Stimulated activated naive B cell treated with anti-CD40 and anti-IgM and Interleukin-4, amounts not matched to agents 10 μg/mL and 1 μg/mL and 100 μg/mL, for 72 hours (primary cell): Measurements from ENCODE around the gene MUSK.

Experiments
- ATAC-seq, 2 donors: fragments of 150-1000 bp; cut with Tn5 transposase; replicated peaks; 2 replicates each; pipeline ENCODE4 v1.10.0; 2021; ENCODE audit warnings: moderate library complexity in 1 of 2
- DNase-seq: peaks from one replicate; pipeline ENCODE4 v3.0.0; 2021
- H3K27ac Mint-ChIP-seq: one replicate; pipeline ENCODE4 v1.8.0; 2022; ENCODE audit warnings: mild to moderate bottlenecking, mixed read lengths
- H3K27me3 Mint-ChIP-seq, 2 donors: one replicate each; pipeline ENCODE4 v1.8.0; 2022; ENCODE audit warnings: mixed read lengths in 2 of 2
- H3K36me3 Mint-ChIP-seq, 2 donors: one replicate each; pipeline ENCODE4 v1.8.0; 2022; ENCODE audit warnings: mixed read lengths in 2 of 2, mild to moderate bottlenecking in 1 of 2
- H3K4me1 Mint-ChIP-seq, 2 donors: one replicate each; pipeline ENCODE4 v1.8.0; 2022; ENCODE audit warnings: mixed read lengths in 2 of 2, mild to moderate bottlenecking in 1 of 2
- H3K4me3 Mint-ChIP-seq, 2 donors: one replicate each; pipeline ENCODE4 v1.8.0; 2022; ENCODE audit warnings: mild to moderate bottlenecking in 2 of 2, mixed read lengths in 2 of 2, moderate library complexity in 1 of 2
- H3K9me3 Mint-ChIP-seq, 2 donors: one replicate each; pipeline ENCODE4 v1.8.0; 2022; ENCODE audit warnings: mixed read lengths in 2 of 2, mild to moderate bottlenecking in 1 of 2

Gene MUSK

DNA sequence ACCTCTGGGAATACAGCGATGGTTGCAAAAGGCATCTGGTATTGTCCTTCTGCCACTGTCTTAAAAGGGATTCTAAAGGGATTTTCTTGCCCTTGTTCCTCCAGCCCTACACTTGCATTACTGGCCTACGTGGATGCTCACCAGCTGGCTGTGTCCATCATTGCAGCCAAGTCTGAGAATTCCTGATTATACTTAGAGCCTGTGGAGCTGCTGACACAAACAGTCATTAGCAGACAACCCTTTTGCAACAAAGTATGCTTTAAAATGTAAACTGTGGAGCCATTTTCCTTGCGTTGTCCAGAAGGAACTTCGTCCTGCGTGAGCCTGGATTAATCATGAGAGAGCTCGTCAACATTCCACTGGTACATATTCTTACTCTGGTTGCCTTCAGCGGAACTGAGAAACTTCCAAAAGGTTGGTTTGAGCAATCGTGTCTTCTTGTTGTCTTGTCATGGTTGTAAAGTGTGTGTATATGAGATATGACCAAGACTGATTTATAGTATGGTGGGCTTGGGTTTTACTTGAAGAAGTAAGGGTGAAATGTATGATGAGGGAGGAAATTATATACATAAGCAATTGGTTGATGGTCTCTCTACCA lies at the start of gene MUSK:
MUSK (plus strand) TSS at position 222 of the 598 bp plus-strand sequence; CDS start at position 336, 114 bp downstream.
- ATAC-seq = no peak
- no peak within 1 kb of the TSS for H3K27ac Mint-ChIP-seq
- peaks cover 0 to 3% of the 10 kb centered on the region in 2 donors for H3K27me3 Mint-ChIP-seq

DNA sequence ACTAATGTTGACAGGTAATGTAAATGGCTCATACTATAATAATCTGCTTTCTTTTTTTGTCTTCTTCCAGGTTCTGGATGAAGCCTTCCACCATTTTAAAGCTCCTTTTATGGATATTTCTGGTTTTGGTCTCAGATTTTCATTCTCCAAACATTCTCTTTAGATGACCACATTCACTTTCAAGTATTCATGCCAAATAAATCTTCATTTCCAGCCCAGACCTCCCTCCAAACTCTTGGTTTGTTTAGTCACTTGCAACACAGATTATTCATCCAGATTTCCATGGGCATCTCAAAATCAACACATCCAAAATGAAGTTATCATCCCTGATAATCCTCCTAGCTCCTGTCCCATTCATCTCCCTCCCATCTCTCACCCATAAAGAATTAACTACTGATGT lies 48.8 kb upstream of the MUSK start:
- Mint-ChIP-seq H3K27me3 (peaks cover 0 to 12% of the 10 kb centered on the region in 2 donors), H3K36me3 (no peaks in the 10 kb centered on the region), H3K9me3 (no peaks in the 10 kb centered on the region), H3K27ac (no peak overlapping the region), H3K4me1 (no peaks in the 10 kb centered on the region), H3K4me3 (no peak overlapping the region)
- DNase-seq = no peak
- ATAC-seq = no peak

More for the DNA sequence above, at the start of gene MUSK:
- no peak within 1 kb of the TSS for H3K4me3 Mint-ChIP-seq
- DNase-seq = no peak
- H3K36me3 Mint-ChIP-seq = no peaks in the 10 kb centered on the region
- H3K9me3 Mint-ChIP-seq = peaks cover 0 to 2% of the 10 kb centered on the region in 2 donors
- no peaks in the 10 kb centered on the region for H3K4me1 Mint-ChIP-seq

DNA sequence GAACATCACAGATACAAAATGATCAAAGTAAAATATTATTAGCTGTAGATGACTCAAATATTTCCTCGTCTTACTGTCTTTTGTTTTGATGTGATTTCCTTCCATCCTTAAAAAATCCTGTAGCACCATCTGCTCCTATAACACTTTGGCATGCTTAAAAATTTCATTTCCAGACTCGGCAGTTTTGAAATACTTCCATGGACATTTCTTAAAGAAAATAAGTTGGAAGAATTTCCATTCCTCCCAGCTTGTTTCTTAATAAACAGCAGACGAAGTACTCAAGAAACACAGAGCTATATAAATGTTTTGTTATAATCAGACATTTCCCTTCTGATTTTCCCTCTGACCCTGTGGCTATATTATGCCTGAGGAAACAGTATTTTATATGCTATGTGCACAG lies 47.9 kb upstream of the MUSK start:
- H3K4me1 Mint-ChIP-seq = peaks cover 0 to 2% of the 10 kb centered on the region in 2 donors

DNA sequence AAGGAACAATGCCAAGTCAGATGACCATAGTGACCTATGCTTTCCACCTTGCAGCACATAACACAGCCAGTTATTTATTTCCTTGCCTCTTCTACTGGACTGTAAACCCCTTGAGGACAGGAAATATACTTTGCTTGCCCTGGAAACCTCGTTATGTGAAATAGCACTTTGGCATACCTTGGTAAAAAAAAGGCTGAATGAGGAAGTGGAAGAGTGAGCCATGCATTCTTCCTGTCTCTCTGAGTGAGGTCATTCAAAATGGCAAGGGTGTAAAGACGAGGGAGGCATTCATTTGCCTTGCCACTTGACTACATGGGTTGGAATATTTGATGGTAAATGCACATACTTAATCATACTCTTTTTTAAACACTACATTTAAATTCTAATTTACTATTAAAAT lies 46.2 kb upstream of the MUSK start:
- H3K4me1 Mint-ChIP-seq = peaks cover 10% of the 10 kb centered on the region in 2 donors
- DNase-seq = no peak
- H3K27me3 Mint-ChIP-seq = peaks cover 4 to 12% of the 10 kb centered on the region in 2 donors
- peaks cover 0 to 4% of the 10 kb centered on the region in 2 donors for H3K9me3 Mint-ChIP-seq
- H3K4me3 Mint-ChIP-seq = no peak overlapping the region
- no peak overlapping the region for H3K27ac Mint-ChIP-seq
- H3K36me3 Mint-ChIP-seq = no peaks in the 10 kb centered on the region
- no peak for ATAC-seq

More for the DNA sequence above, 47.9 kb upstream of the MUSK start:
- peaks cover 4 to 12% of the 10 kb centered on the region in 2 donors for H3K27me3 Mint-ChIP-seq
- no peak overlapping the region for H3K4me3 Mint-ChIP-seq
- no peaks in the 10 kb centered on the region for H3K9me3 Mint-ChIP-seq
- no peak for DNase-seq
- no peaks in the 10 kb centered on the region for H3K36me3 Mint-ChIP-seq
- ATAC-seq = no peak
- no peak overlapping the region for H3K27ac Mint-ChIP-seq

DNA sequence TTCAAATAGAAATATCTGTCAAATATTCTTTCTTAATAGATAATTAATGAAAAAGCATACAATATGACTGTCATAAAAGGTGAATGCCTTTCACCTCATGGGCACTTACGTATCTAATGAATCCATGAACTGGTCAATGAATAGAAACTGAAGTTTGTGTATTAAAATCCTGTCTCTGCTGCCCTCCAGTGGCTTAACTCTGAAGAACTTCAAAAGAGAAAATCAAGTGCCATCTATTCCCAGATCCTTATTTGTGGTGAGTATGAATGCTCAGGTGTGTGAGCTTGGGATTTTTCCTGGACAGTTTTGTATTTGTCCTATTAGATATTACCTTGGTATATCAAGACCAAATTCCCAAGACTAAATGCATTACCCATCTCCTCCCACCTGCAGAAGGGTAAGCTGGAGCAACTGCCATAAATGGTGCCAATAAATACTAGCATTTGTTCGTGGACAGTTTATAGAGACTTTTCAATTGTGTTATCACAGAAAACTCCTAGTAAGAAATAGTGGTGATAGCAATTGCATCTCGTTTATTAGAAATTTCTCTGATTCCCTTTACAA lies 45.0 kb upstream of the MUSK start:
- ATAC-seq (peak; percentile 18 to 26), DNase-seq (no peak)
- H3K4me1 Mint-ChIP-seq = peaks cover 10% of the 10 kb centered on the region in 2 donors
- H3K27ac Mint-ChIP-seq = no peak overlapping the region
- H3K9me3 Mint-ChIP-seq = peaks cover 0 to 4% of the 10 kb centered on the region in 2 donors
- no peak overlapping the region for H3K4me3 Mint-ChIP-seq
- H3K27me3 Mint-ChIP-seq = peaks cover 4 to 12% of the 10 kb centered on the region in 2 donors
- H3K36me3 Mint-ChIP-seq = no peaks in the 10 kb centered on the region

DNA sequence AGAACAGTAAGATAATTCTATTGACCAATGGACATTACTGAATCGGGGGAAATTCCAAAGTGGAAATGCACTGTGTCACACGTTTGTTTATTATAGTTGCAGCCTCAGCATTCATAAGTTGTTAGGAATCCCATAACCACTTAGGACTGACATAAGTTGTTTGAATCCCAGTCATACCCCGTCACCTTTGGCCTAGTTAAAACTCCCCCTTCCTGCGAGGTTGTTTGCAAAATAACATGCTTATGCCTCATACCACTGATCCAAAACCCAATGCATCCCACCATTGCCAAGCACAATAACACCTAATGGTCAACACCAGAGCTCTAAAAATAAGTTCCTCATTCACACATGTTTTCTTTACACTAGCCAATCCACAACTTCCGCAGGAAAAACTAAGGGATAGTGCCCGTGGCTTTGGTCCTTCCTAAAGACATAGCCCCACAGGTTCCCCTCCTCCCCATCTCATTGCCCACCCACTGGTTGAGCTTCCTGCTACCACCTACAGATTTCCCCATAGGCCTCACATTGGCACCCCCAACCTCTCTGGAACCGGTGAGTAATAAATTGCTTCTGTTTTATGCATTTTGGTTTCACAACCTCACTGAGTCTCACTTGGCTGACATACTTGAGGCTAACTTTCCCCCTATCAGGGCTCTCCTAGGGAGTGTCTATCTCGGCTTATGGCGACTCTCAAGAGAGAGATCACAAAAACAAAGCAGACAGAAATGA lies 42.3 kb upstream of the MUSK start:
- ATAC-seq (peak; percentile 96 to 99), DNase-seq (peak; percentile 46)
- Mint-ChIP-seq H3K27me3 (peaks cover 4 to 5% of the 10 kb centered on the region in 2 donors), H3K4me1 (peaks cover 10% of the 10 kb centered on the region in 2 donors), H3K4me3 (no peak overlapping the region), H3K9me3 (peaks cover 0 to 4% of the 10 kb centered on the region in 2 donors), H3K36me3 (no peaks in the 10 kb centered on the region), H3K27ac (peak overlapping the region; percentile 20)

DNA sequence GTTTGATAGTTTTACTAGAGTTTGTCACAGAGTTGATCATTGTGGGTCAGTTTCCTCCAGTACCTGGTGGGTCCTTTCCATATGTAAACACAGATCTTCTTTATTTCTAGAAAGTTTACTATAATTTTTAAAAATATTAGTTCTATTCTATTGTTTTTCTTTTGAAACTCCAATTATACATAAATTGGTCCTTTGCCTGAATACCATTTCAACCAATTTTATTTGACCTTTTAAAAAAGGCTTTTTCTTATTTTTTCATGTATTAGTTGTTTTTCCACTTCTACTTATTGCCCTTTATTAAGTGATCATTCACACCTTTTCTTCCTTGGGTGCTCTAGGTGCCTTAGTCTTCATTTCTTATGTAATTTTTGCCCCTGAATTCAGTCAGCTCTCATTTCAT lies 33.0 kb upstream of the MUSK start:
- DNase-seq (no peak), ATAC-seq (no peak)
- H3K4me3 Mint-ChIP-seq = no peak overlapping the region
- H3K27ac Mint-ChIP-seq = no peak overlapping the region
- peaks cover 0 to 7% of the 10 kb centered on the region in 2 donors for H3K27me3 Mint-ChIP-seq
- H3K36me3 Mint-ChIP-seq = no peaks in the 10 kb centered on the region
- H3K4me1 Mint-ChIP-seq = no peaks in the 10 kb centered on the region
- peaks cover 9 to 11% of the 10 kb centered on the region in 2 donors for H3K9me3 Mint-ChIP-seq

DNA sequence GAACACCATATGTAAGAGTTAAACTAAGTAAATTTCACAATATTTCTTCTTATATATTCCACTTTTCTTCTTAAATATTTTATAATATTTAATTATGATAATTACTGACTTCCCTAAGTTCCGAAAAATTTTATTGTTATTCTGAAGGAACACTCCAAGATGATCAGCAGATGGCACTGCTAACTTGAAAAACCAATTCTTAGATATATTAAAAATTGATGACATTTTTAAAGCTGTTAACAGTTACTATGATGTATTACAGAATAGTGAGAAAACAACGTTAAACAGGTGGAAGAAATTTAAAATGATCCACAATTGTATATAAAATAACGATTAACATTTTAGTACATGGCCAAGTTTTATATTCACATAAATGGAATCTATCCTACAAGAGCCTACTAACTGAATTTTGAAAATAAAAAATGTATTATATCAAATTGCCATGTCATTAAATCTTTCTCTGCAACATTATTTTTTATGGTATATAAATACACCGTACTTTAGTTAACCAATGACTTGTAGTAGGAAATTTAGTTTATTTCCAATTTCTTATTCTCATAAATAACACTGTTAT lies 30.1 kb upstream of the MUSK start:
- peaks cover 9 to 11% of the 10 kb centered on the region in 2 donors for H3K9me3 Mint-ChIP-seq
- H3K36me3 Mint-ChIP-seq = no peaks in the 10 kb centered on the region
- no peak for DNase-seq
- peaks cover 0 to 7% of the 10 kb centered on the region in 2 donors for H3K27me3 Mint-ChIP-seq
- ATAC-seq = no peak
- no peak overlapping the region for H3K4me3 Mint-ChIP-seq
- no peak overlapping the region for H3K27ac Mint-ChIP-seq
- no peaks in the 10 kb centered on the region for H3K4me1 Mint-ChIP-seq

DNA sequence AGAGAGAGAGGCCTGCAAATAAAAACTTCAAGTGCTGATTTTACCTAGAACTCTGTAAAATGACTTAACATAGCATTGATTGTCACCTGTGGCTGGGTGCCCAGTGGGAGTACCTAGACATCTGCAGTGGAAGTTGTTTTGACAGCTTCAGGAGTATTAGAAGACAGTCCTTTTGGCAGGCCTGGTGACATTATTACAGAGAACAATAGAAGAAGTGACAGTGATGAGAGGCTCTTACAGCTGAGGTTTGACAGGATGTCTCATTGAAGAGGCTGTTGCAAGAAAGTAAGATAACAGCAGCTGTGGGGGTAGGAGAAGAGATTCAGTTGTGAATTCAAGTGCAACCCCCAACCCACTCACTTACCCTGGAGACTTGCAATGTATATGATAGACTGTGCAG lies 27.9 kb upstream of the MUSK start:
- H3K27ac Mint-ChIP-seq = no peak overlapping the region
- no peaks in the 10 kb centered on the region for H3K4me1 Mint-ChIP-seq
- ATAC-seq (no peak), DNase-seq (no peak)
- no peak overlapping the region for H3K4me3 Mint-ChIP-seq
- peaks cover 4 to 5% of the 10 kb centered on the region in 2 donors for H3K27me3 Mint-ChIP-seq
- no peaks in the 10 kb centered on the region for H3K36me3 Mint-ChIP-seq
- peaks cover 3 to 4% of the 10 kb centered on the region in 2 donors for H3K9me3 Mint-ChIP-seq

DNA sequence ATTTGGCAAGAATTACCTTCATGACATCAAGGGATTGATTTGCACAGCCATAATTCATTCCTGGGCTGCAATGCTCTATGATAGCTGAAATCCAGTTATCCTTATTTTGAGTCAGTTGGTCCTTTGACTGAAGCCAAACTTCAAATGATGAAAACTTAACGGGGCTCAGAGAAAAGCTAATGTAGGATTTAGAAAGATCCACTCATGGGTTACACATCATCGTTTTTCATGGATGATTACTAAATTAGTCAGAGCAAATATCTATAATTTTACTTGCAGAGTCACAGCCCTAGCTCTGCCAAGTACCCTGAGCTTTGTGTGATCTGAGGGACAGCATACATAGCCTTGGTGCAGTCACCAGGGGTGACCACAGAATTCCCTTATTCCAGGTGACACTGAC lies 27.3 kb upstream of the MUSK start:
- no peak for DNase-seq
- Mint-ChIP-seq H3K36me3 (no peaks in the 10 kb centered on the region), H3K4me1 (no peaks in the 10 kb centered on the region), H3K4me3 (no peak overlapping the region), H3K9me3 (peaks cover 0 to 1% of the 10 kb centered on the region in 2 donors), H3K27ac (no peak overlapping the region), H3K27me3 (peaks cover 0 to 5% of the 10 kb centered on the region in 2 donors)
- ATAC-seq = no peak

DNA sequence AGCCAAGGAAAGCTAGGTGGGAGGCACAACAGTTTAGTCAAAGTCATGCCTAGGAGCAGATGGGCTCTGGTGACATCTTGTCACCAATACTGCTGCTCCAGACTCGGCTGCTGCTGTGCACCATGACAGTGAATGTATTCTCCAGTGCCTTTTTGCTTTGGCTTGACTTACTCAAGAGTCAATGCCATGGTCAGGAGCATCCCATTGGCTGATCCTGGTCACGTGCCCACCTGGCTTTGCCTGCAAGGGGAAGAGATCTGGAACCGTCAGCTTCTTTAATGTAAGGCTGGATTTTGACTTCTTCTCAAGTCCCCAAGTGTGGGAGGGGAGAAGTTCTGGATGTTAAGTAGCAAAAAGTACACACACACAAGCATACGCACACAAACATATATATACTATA lies 19.9 kb upstream of the MUSK start:
- Mint-ChIP-seq H3K4me3 (no peak overlapping the region), H3K27me3 (peaks cover 0 to 5% of the 10 kb centered on the region in 2 donors), H3K36me3 (no peaks in the 10 kb centered on the region), H3K27ac (no peak overlapping the region), H3K4me1 (no peaks in the 10 kb centered on the region), H3K9me3 (no peaks in the 10 kb centered on the region)
- ATAC-seq (no peak), DNase-seq (no peak)

DNA sequence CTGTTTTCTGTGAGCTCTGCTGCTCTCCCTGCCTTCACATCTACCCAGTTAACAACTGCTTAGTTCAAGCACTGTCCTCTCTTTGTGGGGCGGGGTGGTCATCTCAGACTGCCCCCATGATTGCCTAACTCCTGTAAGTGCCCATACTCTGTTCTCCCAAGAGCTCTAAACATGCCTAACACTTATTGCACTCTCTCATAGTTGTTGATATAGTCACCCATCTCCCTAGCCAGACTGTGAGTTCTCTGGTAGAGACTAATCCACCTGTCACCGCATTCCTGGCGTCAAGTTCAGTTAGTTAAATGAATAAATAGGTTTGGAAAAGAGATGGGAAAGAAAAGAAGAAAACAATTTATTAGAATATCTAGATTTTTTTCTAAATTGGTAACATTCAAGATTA lies 18.3 kb upstream of the MUSK start:
- Mint-ChIP-seq H3K9me3 (no peaks in the 10 kb centered on the region), H3K4me3 (no peak overlapping the region), H3K27me3 (no peaks in the 10 kb centered on the region), H3K4me1 (no peaks in the 10 kb centered on the region), H3K36me3 (no peaks in the 10 kb centered on the region), H3K27ac (no peak overlapping the region)
- DNase-seq (no peak), ATAC-seq (no peak)

DNA sequence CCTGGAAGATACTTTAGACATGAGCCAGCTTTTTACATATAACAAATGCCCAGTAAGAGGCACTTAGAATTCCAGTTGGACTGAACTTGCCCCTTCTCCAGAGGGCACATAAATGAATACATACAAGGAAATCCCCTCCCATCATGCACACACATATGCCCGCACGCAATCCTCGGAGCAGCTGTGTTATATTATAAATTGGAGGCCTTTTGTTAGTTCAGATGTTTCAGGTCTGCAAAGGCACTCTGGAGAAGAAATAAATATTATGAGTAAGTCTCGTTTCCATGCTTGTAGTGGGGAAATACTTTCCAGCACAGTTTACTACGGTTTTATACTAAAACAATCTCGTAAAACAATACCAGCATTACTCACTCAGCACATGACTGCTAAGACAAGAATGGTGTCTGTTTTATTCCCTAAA lies 17.6 kb upstream of the MUSK start:
- Mint-ChIP-seq H3K4me3 (no peak overlapping the region), H3K4me1 (no peaks in the 10 kb centered on the region), H3K27ac (no peak overlapping the region), H3K9me3 (no peaks in the 10 kb centered on the region), H3K27me3 (no peaks in the 10 kb centered on the region), H3K36me3 (no peaks in the 10 kb centered on the region)
- DNase-seq = no peak
- ATAC-seq = no peak

DNA sequence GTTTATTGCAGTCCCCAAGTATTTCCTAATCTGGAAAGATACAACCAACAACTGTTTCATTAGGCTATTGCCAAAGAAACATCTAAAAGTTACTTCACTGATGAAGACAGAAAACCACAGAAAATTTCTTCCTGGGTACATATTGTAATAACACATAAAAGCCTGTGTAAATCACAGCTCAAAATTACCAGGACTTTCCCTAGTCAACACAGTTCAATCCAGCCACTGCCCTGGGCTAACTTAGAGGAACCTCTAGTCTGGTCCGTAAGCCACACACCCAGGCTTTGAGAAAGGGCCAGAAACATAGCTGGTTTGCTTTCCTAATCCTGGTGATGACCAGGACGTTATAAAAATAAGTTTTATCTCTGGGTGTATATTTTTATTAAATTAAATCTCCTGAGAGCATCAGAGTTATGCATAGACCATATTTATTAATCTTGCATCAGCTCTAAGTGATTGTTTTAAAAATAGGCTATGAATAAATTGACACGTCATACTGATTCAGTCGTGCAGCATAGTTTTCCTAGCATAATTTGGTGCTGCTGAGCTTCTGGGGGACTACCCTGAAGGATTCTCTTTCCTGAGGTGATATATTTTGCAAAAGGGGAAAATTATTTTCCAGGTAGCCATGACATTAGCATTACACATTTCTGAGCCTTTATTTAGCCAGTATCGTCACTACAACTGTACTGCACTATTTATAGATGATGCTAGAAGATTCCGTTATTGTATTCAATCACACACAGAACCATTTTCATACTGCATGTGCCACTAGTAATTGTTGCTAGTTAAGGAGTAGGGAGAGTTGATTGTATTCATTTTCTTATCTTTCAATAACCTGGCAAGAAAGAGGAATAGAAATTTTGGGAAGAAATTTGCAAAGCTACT lies 12.6 kb upstream of the MUSK start:
- Mint-ChIP-seq H3K27ac (no peak overlapping the region), H3K9me3 (peaks cover 2 to 3% of the 10 kb centered on the region in 2 donors), H3K4me3 (no peak overlapping the region), H3K4me1 (no peaks in the 10 kb centered on the region), H3K27me3 (no peaks in the 10 kb centered on the region), H3K36me3 (no peaks in the 10 kb centered on the region)
- ATAC-seq (no peak), DNase-seq (no peak)
